Retina (tissue), 1 donor: ENCODE measurements around the gene MYL7.

Source experiments
- DNase-seq: peaks from one replicate; pipeline ENCODE4 v3.0.0-alpha.2; 2016

MYL7 gene

DNA sequence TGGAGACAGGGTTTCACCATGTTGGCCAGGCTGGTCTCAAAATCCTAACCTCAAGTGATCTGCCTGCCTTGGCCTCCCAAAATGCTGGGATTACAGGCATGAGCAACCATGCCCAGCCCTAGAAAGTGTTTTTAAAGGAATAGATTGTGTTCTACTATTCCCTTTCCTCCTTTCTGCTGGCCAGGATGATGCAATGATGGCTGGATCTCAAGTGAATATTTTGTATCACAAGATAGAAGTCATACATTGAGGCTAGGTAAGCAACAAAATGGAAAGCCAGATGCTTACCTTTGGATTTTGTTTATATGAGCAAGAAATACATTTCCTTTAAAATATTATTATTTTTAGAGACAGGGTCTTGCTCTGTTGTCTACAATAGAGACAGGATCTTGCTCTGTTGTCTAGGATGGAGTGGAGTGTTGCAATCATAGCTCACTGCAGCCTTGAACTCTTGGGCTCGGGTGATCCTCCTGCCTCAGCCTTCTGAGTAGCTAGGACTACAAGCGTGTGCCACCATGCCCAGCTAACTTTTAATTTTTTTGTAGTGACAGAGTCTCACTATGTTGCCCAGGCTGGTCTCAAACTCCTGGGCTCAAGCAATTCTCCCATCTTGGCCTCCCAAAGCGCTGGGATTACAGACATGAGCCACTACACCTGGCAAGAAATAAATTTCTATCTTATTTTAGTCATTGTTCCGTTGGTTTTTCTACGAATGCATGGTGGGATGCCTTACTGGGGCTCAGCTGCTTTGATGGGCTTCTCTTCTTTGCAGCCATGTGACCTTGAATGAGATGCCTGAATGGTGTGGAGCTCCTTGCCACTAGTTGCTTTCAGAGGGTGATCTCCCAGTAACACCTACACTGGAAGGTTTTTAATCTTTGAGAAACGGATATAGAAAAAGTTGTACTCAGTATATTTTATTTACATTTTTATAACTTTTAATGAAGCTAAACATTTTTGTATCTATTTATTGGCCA lies 42.8 kb downstream of the MYL7 start:
- no peak for DNase-seq

DNA sequence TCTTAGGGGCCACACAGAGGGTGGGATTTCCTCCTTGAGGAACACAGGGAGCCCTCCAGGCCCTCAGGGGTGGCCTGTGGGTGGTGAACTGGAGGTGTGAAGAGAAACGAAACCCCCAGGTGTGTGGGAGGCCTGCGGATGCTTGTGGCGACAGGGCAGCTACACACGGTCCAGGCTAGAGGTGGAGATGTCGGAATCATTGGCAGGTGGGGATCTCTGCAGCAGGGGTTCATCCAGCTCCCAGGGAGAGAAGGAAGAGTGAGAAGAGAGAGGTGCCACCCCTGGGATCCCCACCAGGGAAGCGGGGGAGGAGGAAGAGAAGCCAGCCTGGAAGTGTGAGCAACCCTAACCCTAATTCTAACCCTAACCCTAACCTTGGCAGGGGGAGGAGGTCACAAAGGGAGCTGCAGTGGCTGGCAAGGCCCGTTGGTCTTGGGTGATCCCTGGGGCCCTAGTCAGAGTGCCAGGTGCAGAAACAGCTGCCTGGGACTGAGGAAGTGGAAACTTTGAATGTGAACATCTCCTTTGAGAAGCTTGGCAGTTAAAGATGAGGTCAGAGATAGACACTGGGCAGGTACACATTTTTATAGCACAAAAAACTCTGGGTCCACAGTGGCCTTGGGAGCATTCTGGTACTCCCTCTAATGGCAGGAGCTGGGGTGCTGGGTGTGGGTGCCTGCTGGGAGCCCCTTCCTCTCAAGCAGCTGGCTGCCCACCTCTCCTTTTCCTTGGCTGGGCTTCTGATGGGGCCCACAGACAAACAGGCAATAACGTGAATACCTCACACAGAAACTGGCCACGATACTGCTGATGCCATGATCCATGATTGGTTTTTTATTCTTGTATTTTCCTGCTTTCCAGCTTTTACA lies 43.8 kb downstream of the MYL7 start:
- no peak for DNase-seq

DNA sequence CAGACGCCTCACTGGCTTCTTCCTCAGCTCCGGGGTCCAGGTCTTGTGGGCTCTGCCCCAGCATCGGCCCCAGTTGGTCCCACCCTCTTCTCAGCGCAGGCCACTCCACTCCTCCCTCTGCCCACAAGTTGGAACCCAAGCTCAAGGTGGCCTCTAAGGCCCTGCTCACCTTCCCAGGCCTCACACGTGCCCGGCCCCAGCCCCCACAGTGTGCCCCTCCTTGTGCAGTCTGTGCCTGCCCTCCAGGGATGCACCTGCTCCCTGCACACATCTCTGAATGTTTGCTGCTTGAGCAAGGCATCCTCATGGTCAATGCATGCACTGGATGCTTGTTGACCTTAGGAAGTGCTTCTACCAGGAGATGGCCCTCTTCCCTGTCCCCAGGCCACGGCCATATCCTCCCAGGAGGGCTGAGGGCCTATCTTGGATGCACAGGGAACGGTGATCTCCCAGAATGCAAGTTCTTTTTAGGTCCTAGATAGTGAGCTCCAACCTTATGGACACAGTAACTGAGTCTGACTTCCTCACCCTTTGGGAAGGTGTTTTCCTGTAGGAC lies 44.7 kb downstream of the MYL7 start:
- no peak for DNase-seq

DNA sequence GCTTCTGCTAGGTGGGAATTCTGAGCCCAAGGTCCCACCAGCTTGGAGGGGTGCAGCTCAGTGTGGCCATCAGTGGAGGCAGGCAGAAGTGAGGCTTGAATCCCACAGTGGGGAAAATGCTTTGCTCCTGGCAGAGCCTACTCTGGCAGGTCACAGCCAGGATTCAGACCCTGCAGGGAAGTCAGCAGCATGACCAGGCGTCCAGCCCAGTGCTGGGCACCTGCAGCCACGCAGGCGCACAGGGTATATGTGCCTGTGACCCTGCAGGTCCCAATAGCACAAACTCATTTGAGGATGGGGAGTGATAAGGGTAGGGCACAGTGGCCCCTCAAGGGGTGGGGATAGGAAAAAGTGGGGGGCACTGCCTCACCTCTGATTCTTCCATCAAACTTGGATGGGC lies 45.4 kb downstream of the MYL7 start:
- no peak for DNase-seq

DNA sequence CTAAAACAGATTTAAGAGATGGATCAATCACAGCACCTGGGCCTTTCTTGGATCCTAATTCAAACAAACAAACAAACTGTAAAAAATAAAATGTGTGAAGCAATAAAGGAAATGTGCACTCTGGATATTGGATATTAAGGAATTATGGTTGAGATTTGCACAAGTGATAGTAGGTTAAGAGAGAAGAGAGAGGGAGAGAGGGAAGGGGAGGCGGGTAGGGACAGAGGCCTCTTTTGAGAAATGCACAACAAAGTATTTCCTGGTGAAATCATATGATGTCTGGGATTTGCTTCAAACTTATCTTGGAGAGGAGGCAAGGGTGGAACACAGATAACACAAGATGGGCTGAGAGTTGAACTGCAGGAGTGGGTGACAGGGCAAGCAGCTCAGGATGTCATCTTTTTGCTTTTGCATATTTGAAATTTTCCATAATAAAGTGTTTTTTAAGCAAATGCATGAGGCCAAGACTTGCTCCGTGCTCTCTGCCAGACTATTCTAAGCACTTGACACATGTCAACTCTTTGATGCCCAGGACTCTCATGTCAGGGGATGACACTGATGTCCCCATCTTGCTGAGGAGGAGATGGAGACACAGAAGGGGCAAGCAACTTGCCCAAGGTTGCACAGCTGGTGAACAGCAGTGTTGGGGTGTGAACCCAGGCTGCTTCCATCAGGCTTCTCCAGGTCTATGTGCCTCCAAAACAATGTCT lies 46.1 kb downstream of the MYL7 start:
- no peak for DNase-seq

DNA sequence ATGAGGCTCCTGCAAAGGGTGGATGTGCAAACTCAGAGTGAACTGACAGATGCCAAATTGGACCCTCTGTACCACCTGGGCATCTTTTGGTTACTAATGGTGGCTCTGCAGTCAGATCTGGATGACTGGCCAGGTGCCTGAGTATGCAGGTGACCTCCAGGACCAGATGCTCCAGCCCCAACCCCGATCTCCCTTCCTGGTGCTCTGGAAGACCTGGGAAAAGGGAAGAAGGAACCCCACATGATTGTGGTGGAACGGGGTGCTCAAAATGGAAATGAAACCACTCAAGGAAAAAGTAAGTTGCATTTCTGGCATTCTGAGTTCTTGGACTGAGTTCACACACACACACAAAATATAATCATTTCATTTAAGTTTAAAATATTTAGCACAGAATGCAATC lies 46.8 kb downstream of the MYL7 start:
- DNase-seq: no peak

DNA sequence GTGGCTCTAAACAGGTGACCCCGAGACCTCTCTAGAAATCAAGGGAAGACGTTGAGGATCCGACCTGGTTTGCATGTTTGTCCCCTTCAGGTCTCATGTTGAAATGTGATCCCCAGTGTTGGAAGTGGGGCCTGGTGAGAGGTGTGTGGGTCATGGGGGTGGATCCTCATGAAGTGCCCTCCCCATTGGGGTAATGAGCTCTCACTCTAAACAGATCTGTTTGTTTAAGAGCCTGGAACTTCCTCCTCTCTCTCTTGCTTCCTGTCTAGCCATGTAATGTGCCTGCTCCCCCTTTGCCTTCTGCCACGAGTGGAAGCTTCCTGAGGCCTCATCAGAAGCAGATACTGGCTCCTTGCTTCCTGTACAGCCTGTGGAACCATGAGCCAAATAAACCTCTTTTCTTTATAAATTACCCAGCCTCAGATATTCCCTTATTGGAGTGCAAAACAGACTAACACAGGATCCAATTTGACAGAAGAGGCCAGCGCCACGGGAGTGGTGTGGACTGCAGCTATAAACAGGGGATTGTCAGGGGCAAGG lies 48.0 kb downstream of the MYL7 start:
- DNase-seq: no peak
